GM11168 (cell line): ENCODE results near the gene PIK3CA.

ENCODE experiments used
- in situ Hi-C: fragments of 300-500 bp; cut with MboI; formaldehyde crosslinking; loops from one replicate; pipeline ENCODE4 v1.12.0; 2022; ENCODE audit warnings: low sequenced_read_pairs; ENCODE audit not compliant: unreplicated experiment

Gene PIK3CA

DNA sequence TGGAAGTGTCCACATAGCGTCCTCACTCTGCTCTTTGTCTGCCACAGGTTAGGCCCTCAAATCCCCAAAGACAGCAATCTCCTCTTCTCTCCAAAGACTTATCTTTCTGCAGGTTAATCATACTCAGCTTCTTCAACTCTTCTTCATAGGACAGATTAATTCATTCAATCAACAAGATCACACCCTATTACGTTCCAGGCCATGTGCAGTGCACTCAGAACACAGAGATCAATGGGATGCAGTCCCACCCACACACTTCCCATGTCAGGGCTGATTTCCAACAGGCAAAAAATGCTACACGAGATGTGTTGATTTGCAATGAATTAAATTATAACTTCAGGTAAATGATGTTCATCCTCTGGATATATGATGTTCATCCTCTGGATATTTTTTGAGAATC is 141.1 kb downstream of the PIK3CA start:
- in situ Hi-C loops: no loop called here
